Skeletal muscle satellite cell (primary cell): ENCODE measurements around the gene AUTS2. TPM values are rescaled to one million over a fixed set of nuclear protein-coding genes. Genes with fewer than 3 reads are reported as not detected.

Source experiments
- H3K27me3 ChIP-seq: 2 replicates; pipeline ENCODE4 v1.7.0; 2013; ENCODE audit warnings: low read length; ENCODE audit not compliant: control insufficient read depth, insufficient read depth
- H3K36me3 ChIP-seq: 2 replicates; pipeline ENCODE4 v1.7.0; 2013; ENCODE audit warnings: mild to moderate bottlenecking, control low read depth, low read length; ENCODE audit not compliant: insufficient read depth
- H3K4me1 ChIP-seq: 2 replicates; pipeline ENCODE4 v1.7.0; 2013; ENCODE audit warnings: low read length; ENCODE audit not compliant: control insufficient read depth, insufficient read depth
- H3K4me2 ChIP-seq: 2 replicates; pipeline ENCODE4 v1.7.0; 2013; ENCODE audit warnings: mild to moderate bottlenecking, low read length
- H3K4me3 ChIP-seq: 2 replicates; pipeline ENCODE4 v1.7.0; 2013; ENCODE audit warnings: low read length
- H3K9ac ChIP-seq: 2 replicates; pipeline ENCODE4 v1.7.0; 2013; ENCODE audit warnings: mild to moderate bottlenecking, low read depth, low read length, moderate library complexity
- H3K9me3 ChIP-seq: replicated peaks from 2 replicates; pipeline ENCODE4 v1.7.0; 2013; ENCODE audit warnings: mild to moderate bottlenecking, control low read depth, low read length
- small RNA-seq: library from RNA; depleted of rRNA; stranded (forward); fragments of <200 nt; gene quantifications from one replicate; pipeline ENCODE3, GENCODE V24; 2012

The AUTS2 gene

GRCh38 chr7:70836946-70837345 is 1238.7 kb downstream of the AUTS2 start:
- no peak overlapping the region for H3K9ac ChIP-seq
- H3K36me3 ChIP-seq, result no peaks in the 10 kb centered on the region
- H3K4me2 ChIP-seq, result no peak overlapping the region
- no peaks in the 10 kb centered on the region for H3K27me3 ChIP-seq
- no peaks in the 10 kb centered on the region for H3K9me3 ChIP-seq
- H3K4me1 ChIP-seq, result no peaks in the 10 kb centered on the region
- no peak overlapping the region for H3K4me3 ChIP-seq

GRCh38 chr7:70837589-70837988 is 1239.3 kb downstream of the AUTS2 start:
- no peak overlapping the region for H3K4me3 ChIP-seq
- no peaks in the 10 kb centered on the region for H3K4me1 ChIP-seq
- H3K27me3 ChIP-seq, result no peaks in the 10 kb centered on the region
- H3K9ac ChIP-seq, result no peak overlapping the region
- H3K4me2 ChIP-seq, result no peak overlapping the region
- H3K36me3 ChIP-seq, result no peaks in the 10 kb centered on the region
- H3K9me3 ChIP-seq, result no peaks in the 10 kb centered on the region

- Histone ChIP-seq H3K27me3 (no peaks in the 10 kb centered on the region), H3K4me2 (no peak overlapping the region), H3K36me3 (no peaks in the 10 kb centered on the region), H3K4me3 (no peak overlapping the region), H3K9ac (no peak overlapping the region), H3K4me1 (no peaks in the 10 kb centered on the region), H3K9me3 (no peaks in the 10 kb centered on the region)
Measured at GRCh38 chr7:70838292-70838907, 1240.1 kb downstream of the AUTS2 start.

Small RNA genes lying within 50 kb of the gene (small RNA-seq; reads per million reads assigned to genes)
- not detected for gene AC073873.1
